HTERT RPE-1 (cell line): Measurements from ENCODE around the gene MORN5.

Source experiments
- in situ Hi-C: fragments of 300-500 bp; cut with MboI; formaldehyde crosslinking; loops from 4 replicates; pipeline ENCODE4 v1.14.3; 2020; ENCODE audit warnings: low sequenced_read_pairs

The MORN5 gene

DNA sequence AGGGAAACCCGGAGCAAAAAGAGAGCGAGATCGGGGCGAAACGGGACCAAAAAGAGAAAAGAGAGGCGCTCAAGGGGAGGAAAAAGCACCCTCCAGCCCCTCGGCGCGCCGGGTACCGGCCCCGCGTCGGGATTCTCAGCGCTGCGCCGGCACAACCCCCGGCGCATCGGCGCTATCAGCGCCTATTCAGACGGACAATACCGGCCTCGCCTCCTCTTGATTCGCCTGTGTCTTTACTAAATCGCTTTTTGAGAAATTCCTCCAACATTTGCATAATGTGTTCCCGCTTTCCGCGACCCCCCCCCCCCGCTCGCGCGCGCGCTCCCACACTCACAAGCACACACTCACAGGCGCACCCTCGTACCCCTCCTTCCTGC is 68.5 kb downstream of the MORN5 start:
- in situ Hi-C loops, result no loop called here

DNA sequence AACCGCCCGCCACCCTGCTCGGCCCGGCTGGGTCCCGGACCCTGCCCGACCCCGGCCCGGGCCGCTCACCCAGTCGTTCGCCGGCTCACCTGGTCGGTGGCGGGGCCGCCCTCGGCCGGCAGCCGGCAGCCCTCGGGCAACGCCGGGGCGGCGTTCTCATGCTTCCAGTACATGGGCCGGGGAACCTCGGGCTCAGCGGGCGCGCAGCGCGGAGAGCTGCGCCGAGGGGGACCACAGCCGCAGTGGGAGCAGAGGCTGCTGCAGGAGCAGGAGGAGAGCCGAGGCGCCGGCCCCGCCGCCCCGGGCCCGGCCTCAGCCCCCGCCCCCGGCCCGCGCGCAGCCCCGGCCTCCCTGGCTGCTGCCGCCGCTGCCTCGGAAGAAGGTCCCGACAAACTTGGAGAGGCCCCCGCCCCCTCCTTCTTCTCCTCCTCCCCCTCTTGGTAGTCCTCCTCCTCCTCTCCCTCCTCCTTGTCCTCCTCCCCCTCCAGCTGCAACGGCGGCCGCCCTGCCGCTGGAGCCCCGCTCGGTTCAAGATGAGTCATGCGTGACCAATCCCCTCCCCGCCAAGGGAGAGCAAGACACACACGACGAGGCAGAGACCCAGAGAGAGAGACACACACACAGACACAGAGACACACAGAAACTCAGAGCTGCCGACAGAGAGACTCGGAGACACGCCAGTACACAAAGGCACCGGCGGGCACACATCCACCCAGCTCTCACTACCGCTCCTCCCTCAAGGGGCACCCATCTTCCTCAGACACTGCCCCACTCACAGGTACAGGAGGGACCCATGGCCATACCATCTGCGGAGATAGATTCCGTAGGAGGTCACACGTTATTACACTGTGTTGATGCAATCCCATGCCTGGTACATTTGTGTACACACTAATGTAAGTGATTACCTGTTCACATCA is 69.1 kb downstream of the MORN5 start, which contains the start of gene LHX6:
Gene LHX6 (minus strand): TSS at position 390 of the 917 bp plus-strand sequence. CDS start 217 bp downstream, at position 173.
- in situ Hi-C loops, result no loop called here

- in situ Hi-C loops, result no loop called here
Observed at GRCh38 chr9:122229485-122229837, 69.8 kb downstream of the MORN5 start.

GRCh38 chr9:122232796-122233306 is 73.1 kb downstream of the MORN5 start:
- in situ Hi-C loops, result no loop called here

- in situ Hi-C loops, result no loop called here
Observed at GRCh38 chr9:122234022-122234748, 74.5 kb downstream of the MORN5 start.

DNA sequence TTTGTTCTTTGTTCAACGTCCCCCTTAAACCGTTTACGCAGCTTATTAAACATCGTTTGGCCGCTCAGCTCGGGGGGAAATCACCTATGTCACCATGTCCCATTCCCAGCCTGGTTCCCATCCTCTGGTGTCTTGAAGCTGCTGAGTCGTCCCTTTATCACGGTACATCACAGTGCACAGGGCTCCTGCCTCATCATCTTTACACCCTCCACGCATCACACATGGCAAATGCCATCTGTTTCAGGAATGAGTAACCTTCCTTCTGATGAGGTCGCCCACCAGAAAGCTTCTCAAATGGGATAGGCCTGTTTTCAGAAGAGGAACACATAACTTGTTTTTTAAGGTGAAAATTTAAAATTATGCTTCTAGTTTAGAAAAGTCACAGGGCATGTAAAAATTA is 77.0 kb downstream of the MORN5 start:
- in situ Hi-C loops, result no loop called here

DNA sequence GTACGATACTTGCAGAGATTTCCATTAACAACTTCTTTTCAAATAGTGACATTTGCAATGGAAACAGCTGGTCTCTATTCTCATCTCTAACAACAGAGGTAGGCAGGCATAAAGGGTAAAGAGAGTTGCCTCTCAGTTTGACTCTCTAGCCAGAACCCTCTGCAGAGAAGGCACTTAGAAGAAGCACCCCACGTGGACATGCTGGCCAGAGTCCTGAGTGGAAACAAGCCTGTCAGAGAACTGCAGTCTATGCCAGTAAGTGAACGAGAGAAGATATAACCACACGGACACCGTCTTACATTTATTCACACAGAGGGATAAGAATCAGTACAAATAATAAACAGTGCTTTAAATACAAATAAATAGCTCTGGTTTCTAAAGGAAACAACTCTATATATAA is 80.0 kb downstream of the MORN5 start:
- in situ Hi-C loops, result no loop called here

GRCh38 chr9:122244349-122244748 is 84.6 kb downstream of the MORN5 start:
- in situ Hi-C loops, result no loop called here

- in situ Hi-C loops, result no loop called here
Observed at GRCh38 chr9:122246666-122247065, 87.0 kb downstream of the MORN5 start.

- in situ Hi-C loops, result no loop called here
Observed at GRCh38 chr9:122248448-122248865, 88.7 kb downstream of the MORN5 start.
